Neural cell (in vitro differentiated cells): ENCODE data around the gene HMGB1.

Experiments
- CTCF ChIP-seq: fragments of 450-650 bp; IDR thresholded peaks from 2 replicates; pipeline ENCODE4 v1.5.1; 2014; ENCODE audit warnings: antibody characterized with exemption, mild to moderate bottlenecking, moderate library complexity; ENCODE audit not compliant: poor library complexity, severe bottlenecking
- EP300 ChIP-seq: fragments of 450-650 bp; conservative IDR thresholded peaks from 2 replicates; pipeline ENCODE4 v1.6.1; 2014; ENCODE audit warnings: antibody characterized with exemption, mild to moderate bottlenecking, moderate library complexity; ENCODE audit not compliant: poor library complexity, severe bottlenecking
- REST ChIP-seq: IDR thresholded peaks from 2 replicates; pipeline ENCODE4 v1.6.1; 2012; ENCODE audit warnings: borderline replicate concordance

- TF ChIP-seq CTCF: no peak
- no peak for TF ChIP-seq REST
- no peak for TF ChIP-seq EP300
Measured at GRCh38 chr13:30465343-30465592, 468 bp downstream of the HMGB1 start.
